GM12872 (cell line): ENCODE results near the gene CLEC18C.
"Not testable (repeated sequence)": the region's sequence is repeated elsewhere in the genome, so short reads cannot be mapped to it uniquely, and the experiment has no call there.

ENCODE experiments used
- CTCF ChIP-seq: IDR thresholded peaks from 3 replicates; pipeline ENCODE4 v1.5.1; 2011; ENCODE audit warnings: low read depth, mild to moderate bottlenecking, low read length, moderate library complexity; ENCODE audit not compliant: insufficient read depth

Gene CLEC18C

GRCh38 chr16:70173212-70173837 lies at the start of gene CLEC18C:
Gene CLEC18C (plus strand): TSS chr16:70173787. CDS start chr16:70174279, 492 bp downstream.
- not testable (repeated sequence) for TF ChIP-seq CTCF

GRCh38 chr16:70151391-70151790 lies 22.2 kb upstream of the CLEC18C start:
- TF ChIP-seq CTCF: no peak

- no peak for TF ChIP-seq CTCF
These were observed 21.6 kb upstream of the CLEC18C start for GRCh38 chr16:70151941-70152509.

GRCh38 chr16:70152578-70153302 lies 20.8 kb upstream of the CLEC18C start:
- no peak for TF ChIP-seq CTCF

- TF ChIP-seq CTCF: no peak
These were observed 17.2 kb upstream of the CLEC18C start for GRCh38 chr16:70156207-70156978.

- TF ChIP-seq CTCF: no peak
These were observed 16.5 kb upstream of the CLEC18C start for GRCh38 chr16:70157105-70157476.
